Liver (tissue), 3 donors: Measurements from ENCODE around the gene DIS3L2.

Experiments
- GABPA ChIP-seq, 2 donors: IDR thresholded peaks in 1 of 2; conservative IDR thresholded peaks in 1 of 2; 2 replicates each; pipeline ENCODE4 v1.6.1; 2016; ENCODE audit warnings: antibody characterized with exemption in 2 of 2, mild to moderate bottlenecking in 1 of 2, moderate library complexity in 1 of 2
- JUND ChIP-seq, 2 donors: IDR thresholded peaks; 2 replicates each; pipeline ENCODE4 v1.6.1; 2016; ENCODE audit warnings: antibody characterized with exemption in 2 of 2
- RAD21 ChIP-seq, 2 donors: IDR thresholded peaks; 2 replicates each; pipeline ENCODE4 v1.6.1; 2016; ENCODE audit warnings: antibody characterized with exemption in 2 of 2, mild to moderate bottlenecking in 2 of 2
- TAF1 ChIP-seq: conservative IDR thresholded peaks from 2 replicates; pipeline ENCODE4 v1.6.1; 2016; ENCODE audit warnings: antibody characterized with exemption, mild to moderate bottlenecking
- YY1 ChIP-seq: IDR thresholded peaks from 2 replicates; pipeline ENCODE4 v1.6.1; 2016; ENCODE audit warnings: antibody characterized with exemption, mild to moderate bottlenecking
- TF ChIP-seq, protein P1 (sequence below): fragments of 150-350 bp; IDR thresholded peaks from 2 replicates; pipeline ENCODE4 v1.5.1; 2017; ENCODE audit warnings: improper control_type of control experiment, low read depth, low read length; ENCODE audit not compliant: missing input control
- TF ChIP-seq, protein P2 (sequence below): IDR thresholded peaks from 2 replicates; pipeline ENCODE4 v1.6.1; 2016; ENCODE audit warnings: antibody characterized with exemption, mild to moderate bottlenecking
- TF ChIP-seq, protein P3 (sequence below): IDR thresholded peaks from 2 replicates; pipeline ENCODE4 v1.6.1; 2016; ENCODE audit warnings: antibody characterized with exemption
- donor health status: healthy.
- donor health status: healthy.

DNA sequence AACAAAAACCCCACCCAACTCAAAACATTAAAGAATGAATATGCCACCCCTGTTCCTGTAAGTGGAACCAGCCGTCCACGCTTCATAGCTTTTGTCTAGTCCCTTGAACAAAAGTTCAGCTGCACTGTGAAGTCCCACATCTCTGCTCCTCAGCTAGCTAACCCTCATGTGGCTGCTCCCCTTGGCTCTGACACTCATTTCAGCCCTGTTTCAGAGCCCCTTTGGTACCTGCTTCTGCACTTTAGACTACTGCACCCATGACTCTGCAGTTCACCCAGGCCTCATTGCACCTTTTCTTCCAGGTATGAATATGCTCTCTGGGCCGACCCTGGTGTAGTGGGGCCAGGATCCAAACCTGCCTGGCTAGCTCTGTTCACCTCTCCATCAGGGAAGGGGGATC lies 155.3 kb downstream of the DIS3L2 start:
- TF ChIP-seq, protein P1, sequence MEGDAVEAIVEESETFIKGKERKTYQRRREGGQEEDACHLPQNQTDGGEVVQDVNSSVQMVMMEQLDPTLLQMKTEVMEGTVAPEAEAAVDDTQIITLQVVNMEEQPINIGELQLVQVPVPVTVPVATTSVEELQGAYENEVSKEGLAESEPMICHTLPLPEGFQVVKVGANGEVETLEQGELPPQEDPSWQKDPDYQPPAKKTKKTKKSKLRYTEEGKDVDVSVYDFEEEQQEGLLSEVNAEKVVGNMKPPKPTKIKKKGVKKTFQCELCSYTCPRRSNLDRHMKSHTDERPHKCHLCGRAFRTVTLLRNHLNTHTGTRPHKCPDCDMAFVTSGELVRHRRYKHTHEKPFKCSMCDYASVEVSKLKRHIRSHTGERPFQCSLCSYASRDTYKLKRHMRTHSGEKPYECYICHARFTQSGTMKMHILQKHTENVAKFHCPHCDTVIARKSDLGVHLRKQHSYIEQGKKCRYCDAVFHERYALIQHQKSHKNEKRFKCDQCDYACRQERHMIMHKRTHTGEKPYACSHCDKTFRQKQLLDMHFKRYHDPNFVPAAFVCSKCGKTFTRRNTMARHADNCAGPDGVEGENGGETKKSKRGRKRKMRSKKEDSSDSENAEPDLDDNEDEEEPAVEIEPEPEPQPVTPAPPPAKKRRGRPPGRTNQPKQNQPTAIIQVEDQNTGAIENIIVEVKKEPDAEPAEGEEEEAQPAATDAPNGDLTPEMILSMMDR = no peak
- no peak for TF ChIP-seq JUND (IDR thresholded peaks at IDR 0.05)
- TF ChIP-seq RAD21 (IDR thresholded peaks at IDR 0.05) = no peak
- no peak for TF ChIP-seq YY1
- no peak for TF ChIP-seq TAF1
- TF ChIP-seq, protein P2, sequence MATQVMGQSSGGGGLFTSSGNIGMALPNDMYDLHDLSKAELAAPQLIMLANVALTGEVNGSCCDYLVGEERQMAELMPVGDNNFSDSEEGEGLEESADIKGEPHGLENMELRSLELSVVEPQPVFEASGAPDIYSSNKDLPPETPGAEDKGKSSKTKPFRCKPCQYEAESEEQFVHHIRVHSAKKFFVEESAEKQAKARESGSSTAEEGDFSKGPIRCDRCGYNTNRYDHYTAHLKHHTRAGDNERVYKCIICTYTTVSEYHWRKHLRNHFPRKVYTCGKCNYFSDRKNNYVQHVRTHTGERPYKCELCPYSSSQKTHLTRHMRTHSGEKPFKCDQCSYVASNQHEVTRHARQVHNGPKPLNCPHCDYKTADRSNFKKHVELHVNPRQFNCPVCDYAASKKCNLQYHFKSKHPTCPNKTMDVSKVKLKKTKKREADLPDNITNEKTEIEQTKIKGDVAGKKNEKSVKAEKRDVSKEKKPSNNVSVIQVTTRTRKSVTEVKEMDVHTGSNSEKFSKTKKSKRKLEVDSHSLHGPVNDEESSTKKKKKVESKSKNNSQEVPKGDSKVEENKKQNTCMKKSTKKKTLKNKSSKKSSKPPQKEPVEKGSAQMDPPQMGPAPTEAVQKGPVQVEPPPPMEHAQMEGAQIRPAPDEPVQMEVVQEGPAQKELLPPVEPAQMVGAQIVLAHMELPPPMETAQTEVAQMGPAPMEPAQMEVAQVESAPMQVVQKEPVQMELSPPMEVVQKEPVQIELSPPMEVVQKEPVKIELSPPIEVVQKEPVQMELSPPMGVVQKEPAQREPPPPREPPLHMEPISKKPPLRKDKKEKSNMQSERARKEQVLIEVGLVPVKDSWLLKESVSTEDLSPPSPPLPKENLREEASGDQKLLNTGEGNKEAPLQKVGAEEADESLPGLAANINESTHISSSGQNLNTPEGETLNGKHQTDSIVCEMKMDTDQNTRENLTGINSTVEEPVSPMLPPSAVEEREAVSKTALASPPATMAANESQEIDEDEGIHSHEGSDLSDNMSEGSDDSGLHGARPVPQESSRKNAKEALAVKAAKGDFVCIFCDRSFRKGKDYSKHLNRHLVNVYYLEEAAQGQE = no peak
- TF ChIP-seq GABPA (IDR thresholded peaks at IDR 0.05 in 1 of 2, conservative IDR thresholded peaks at IDR 0.05 in 1 of 2) = no peak
- TF ChIP-seq, protein P3, sequence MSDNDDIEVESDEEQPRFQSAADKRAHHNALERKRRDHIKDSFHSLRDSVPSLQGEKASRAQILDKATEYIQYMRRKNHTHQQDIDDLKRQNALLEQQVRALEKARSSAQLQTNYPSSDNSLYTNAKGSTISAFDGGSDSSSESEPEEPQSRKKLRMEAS = no peak
